CD4-positive, alpha-beta T cell treated with Interleukin-4 for 4 hours (primary cell): ENCODE measurements around the gene HOXD9.

ENCODE experiments used
- DNase-seq: peaks from one replicate; pipeline ENCODE4 v3.0.0-alpha.2; 2020

The HOXD9 gene

DNA sequence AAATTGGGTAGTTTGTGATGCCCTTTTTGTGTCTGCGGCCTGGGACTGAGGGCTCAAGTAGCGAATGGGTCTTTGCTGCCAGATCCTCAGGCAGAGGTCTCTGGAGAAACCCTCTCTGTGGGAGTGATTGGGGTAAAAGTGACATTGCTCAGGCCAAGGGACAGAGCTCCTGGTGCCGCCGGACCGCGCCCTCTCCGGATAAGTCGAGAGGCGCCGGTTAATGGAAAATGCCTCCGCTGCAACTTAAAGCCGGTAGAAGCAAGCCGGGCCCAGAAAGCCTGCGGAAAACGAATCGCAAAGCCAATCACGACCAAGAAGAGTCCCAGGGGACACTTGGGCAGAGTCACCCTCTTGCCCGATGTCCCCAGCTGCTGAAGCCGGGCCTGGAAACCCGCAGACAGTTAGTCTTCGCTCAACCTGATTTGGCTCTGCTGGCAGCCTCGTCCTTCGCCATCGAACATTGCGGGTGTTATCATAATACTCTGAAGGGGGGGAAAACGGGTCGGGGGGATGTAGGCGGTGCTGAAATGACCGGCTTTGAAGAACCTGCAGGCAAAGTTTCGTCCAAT is 23.3 kb upstream of the HOXD9 start:
- no peak for DNase-seq

GRCh38 chr2:176099728-176100546 is 22.6 kb upstream of the HOXD9 start, which contains the start of gene HOXD12:
Gene HOXD12 (plus strand): TSS chr2:176099795. CDS start chr2:176099802, 7 bp downstream.
- DNase-seq, result no peak

GRCh38 chr2:176100547-176101140 is 21.9 kb upstream of the HOXD9 start:
- no peak for DNase-seq

DNA sequence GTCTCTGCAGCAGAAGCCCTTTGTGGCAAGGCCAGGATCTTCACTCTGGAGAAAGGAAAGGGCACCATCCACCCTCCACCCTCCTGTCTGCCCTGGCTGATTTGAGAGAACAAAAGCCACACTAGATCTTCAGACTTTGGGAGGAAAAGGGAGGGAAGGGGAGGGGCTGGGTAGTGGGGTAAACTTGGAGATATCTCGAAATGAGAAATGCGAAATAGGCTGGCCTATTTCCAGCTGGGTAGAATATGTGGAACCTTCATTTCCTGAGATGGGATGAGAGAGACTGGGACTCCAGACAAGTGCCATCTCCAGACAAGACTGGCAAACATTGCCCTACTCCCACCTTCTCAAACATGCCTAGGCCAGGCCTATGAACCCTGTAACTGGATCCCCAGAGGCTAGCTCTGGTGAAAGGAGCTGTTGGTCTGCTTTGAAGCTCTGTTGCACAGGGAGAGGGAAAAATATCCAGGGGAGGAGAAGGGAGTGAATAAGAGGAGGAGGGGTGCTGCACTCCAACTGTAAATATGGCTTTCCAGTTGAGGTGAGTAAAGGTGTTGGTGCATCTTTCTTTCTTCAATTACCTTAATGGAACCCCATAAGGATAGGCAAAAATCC is 21.2 kb upstream of the HOXD9 start:
- DNase-seq, result no peak

GRCh38 chr2:176101842-176102241 is 20.7 kb upstream of the HOXD9 start:
- no peak for DNase-seq

- DNase-seq, result no peak
These were observed 20.1 kb upstream of the HOXD9 start for GRCh38 chr2:176102309-176102866.

GRCh38 chr2:176103194-176103593 is 19.3 kb upstream of the HOXD9 start:
- DNase-seq, result no peak

DNA sequence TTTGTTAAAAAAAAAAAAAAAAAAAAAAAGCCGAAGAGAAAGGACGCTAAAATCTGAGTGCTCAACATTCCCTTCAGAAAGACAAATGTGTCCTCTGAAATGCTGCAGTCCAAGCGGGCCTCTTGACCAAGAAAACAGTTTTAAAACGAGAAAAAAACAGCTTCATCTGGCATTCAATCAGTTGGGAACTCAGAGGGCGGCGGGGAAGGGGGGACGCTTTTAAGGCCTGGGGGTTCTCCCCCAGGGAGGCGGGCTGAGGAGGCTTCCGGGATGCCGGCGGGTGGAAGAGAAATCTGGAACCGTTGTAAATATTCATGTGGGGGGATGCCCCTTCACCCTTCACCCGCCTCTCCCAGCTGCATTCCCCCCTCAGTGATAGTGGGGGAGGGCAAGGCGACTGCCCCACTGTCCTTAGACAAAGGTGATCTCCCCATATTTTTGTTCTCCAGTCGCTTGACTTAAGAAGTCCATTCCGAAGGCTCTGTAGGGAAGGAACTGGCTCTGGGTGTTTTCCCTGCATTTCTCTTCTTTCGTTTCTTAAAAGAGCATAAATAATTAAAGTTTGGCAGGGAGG is 18.7 kb upstream of the HOXD9 start:
- no peak for DNase-seq

DNA sequence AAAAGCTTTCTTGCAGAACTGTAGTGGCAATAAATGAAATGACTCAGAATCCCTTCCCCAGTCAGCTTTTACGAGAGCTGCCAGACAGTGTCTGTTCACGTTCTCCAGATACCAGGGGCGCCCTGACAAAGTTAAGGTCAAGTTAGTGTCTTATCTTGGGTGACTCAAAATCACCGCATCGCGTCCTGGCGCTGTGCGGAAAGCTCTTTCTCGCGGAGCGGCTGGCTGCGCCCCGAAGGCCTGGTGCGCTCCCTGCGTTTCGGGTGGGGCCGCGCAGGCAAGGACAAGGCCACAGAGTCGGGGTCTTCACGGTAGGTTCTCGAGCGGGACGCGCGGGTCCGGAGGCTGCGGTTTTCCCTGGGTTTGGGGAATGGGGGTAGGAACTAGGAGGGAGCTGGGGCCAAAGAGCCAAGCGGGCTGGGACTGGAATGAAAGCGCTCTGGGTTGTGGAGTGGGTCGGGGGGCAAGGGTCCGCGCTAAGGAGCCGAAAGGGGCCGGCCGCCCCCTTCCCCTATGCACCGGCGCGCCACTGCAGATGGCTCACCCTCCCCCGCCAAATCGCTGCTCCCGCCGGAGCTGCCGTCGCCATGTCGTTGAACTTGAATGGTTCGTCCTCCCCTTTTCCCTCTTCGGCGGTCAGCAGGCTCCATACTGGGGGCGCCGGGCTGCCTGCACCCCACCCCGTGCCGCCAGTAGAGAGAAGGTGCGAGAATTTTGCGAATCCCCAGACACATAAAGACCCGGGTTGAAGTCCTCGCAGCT is 18.0 kb upstream of the HOXD9 start:
- no peak for DNase-seq

DNA sequence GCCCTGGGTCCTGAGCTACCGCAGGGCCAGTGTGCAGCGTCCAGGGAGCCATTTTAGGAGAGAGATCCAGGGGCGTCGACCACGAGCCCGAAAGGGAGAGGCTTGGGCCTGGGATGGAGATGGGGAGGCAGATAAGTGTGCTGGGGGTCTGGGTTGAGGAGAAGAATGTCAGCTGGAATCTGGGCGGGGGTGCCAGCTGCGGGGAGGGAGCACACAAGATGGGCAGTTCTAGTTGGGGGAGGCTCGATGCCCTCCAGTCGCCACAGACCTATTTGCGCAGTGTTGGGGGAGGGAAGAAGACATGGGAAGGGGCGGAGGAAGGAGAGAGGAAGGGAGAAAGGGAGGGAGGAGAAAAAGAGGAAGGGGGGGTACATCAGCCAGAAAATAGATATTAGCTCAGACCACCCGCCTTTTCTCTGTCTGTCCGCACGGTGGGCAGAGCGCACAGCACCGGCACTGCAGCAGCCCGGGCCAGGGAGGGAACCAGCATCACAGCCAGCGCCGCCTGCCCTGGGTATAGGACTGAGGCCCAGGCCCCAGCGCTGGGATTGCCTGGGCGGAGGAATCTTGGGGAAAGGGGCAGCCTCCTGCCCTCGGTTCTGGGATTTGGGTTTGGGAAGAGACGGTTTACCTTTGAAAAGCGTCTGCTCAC is 17.3 kb upstream of the HOXD9 start:
- no peak for DNase-seq

DNA sequence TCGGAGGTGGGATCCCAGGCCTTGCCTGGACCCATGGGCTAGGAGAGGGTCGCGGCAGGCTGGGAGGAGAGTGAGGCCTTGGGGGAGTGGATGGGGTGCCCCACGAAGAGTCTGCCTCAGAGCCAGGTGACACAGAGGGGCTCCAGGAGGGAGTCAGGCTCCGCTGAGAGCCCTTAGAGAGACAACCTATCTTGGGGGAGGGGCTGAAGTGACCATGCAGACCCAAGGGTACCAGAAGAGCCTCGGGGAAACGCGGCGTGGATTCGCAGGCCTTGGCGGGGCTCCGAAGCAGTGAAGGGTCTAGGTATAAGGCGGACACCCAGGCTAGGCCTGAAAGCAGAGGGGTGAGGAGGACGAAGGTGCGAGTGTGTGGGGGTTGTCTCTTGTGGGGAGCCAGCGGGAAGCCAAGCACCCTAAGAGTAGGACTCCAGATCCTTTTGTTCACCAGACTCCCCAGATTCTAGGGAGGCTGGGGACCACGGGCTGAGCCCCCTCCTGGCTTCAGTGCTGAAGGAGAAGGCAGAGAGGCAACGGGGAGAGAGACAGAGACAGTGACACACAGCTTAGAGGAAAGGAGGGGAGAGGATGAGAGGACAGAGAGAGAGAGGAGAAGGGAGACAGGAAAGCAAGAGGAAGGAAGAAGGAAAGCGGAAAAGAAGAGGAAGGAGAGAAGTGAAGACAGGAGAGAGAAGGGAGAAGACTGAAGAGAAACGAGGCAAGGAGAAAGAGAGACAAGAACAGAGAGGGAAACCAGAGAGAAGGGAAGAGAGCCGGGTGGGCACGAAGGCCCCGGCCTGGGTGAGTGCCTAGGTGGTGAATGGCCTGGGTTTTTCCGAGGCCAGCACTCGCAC is 16.6 kb upstream of the HOXD9 start:
- DNase-seq, result no peak

DNA sequence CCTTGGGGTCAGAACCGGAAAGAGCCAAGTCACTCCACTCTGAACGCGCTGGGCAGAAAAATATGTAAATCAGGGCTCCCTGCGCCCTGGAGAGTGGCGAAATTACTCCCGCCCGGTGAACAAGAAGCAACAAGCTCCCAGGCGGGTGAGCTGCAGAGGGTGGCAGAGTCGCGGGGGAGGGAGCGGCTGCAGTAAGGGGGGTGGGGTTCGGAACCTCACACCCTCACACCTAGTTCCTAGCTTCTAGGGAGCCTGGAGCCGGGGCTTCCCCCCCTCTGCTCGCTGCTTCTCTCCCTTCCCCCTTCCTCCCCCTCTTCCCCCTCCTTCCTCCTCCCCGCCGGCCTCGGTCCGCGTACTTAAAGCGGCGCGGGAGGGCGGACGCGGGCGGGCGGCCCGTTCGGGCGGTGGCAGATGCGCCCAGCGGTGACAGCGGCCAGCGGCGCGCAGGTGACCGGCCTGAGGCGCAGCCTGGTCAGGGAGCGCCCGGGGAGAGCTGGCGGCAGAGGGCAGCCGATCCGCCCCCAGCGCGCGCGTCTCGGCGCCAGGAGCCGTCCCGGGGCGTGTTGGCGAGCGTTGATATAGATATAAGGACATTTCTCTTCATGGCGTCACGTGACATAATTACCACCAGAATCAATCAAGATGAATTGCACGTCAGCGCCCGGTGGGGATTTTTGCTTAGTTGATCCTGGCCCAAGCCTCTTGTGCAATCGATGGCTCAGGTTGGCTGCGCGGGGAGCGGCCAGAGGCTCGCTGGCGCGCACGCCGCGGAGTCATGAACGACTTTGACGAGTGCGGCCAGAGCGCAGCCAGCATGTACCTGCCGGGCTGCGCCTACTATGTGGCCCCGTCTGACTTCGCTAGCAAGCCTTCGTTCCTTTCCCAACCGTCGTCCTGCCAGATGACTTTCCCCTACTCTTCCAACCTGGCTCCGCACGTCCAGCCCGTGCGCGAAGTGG is 15.7 kb upstream of the HOXD9 start, which contains the start of gene HOXD11:
TSS of gene HOXD11 (plus strand) at position 700 of the 959 bp plus-strand sequence. CDS start at position 776, 76 bp downstream.
- DNase-seq, result no peak

- DNase-seq, result no peak
These were observed 14.8 kb upstream of the HOXD9 start for GRCh38 chr2:176107731-176108181.

GRCh38 chr2:176109192-176109901 is 13.2 kb upstream of the HOXD9 start:
- DNase-seq, result no peak

- no peak for DNase-seq
These were observed 12.6 kb upstream of the HOXD9 start for GRCh38 chr2:176109946-176110345.

GRCh38 chr2:176110415-176111308 is 11.9 kb upstream of the HOXD9 start:
- no peak for DNase-seq

DNA sequence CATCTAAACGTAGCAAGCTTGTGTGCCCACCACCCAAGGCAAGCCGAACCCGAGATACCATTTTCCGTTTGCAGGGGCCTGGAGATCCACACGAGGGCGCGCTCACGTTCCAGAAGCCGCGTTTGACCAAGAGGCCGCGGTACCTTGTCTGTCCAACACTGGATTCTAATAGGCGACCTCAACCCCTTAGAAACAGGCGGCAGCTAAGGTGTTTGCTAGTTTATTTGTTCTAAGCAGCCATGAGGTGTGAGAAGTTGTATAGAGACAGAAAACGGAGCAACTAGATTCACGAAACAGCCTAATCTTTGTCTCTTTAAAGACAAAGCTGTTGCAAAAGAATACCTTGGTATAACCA is 11.2 kb upstream of the HOXD9 start:
- DNase-seq, result no peak
